OCI-LY3 (cell line): Measurements from ENCODE around the gene MUC6.

Source experiments
- H2AFZ ChIP-seq: fragments of 200-600, 300-600 bp; shearing (Covaris generic); 2 replicates; pipeline ENCODE4 v1.6.0; 2014; ENCODE audit warnings: antibody characterized with exemption, low read depth, low read length
- H3K27ac ChIP-seq: fragments of 200-600, 300-600 bp; sonication (generic); 2 replicates; pipeline ENCODE4 v1.5.1; 2014; ENCODE audit warnings: mild to moderate bottlenecking, low read length, moderate library complexity, mixed read lengths
- H3K27me3 ChIP-seq: fragments of 200-600, 300-600 bp; sonication (generic); 2 replicates; pipeline ENCODE4 v1.6.1; 2014; ENCODE audit warnings: low read depth, low read length, mixed read lengths
- H3K36me3 ChIP-seq: fragments of 200-600, 300-600 bp; sonication (generic); replicated peaks from 2 replicates; pipeline ENCODE3; 2014; ENCODE audit warnings: low read depth, low read length, mixed read lengths
- H3K4me1 ChIP-seq: fragments of 300-600, 200-600 bp; sonication (generic); 2 replicates; pipeline ENCODE4 v1.6.1; 2014; ENCODE audit warnings: low read length, mixed read lengths
- H3K4me2 ChIP-seq: fragments of 200-600, 300-600 bp; sonication (generic); 2 replicates; pipeline ENCODE4 v1.6.1; 2014; ENCODE audit warnings: low read length, mixed read lengths
- H3K4me3 ChIP-seq: fragments of 300-600, 200-600 bp; sonication (generic); 2 replicates; pipeline ENCODE4 v1.5.1; 2014; ENCODE audit warnings: antibody characterized with exemption, mild to moderate bottlenecking, low read length, moderate library complexity
- H3K79me2 ChIP-seq: fragments of 300-600, 200-600 bp; shearing (Covaris generic); 2 replicates; pipeline ENCODE4 v1.6.1; 2014; ENCODE audit warnings: mild to moderate bottlenecking, low read length, mixed read lengths
- H3K9ac ChIP-seq: fragments of 300-600, 200-600 bp; shearing (Covaris generic); 2 replicates; pipeline ENCODE4 v1.6.0; 2014; ENCODE audit warnings: mild to moderate bottlenecking, low read length, moderate library complexity
- H3K9me3 ChIP-seq: fragments of 200-600, 300-600 bp; shearing (Covaris generic); 2 replicates; pipeline ENCODE4 v1.6.1; 2014; ENCODE audit warnings: low read length, mixed read lengths; ENCODE audit not compliant: insufficient read depth
- H4K20me1 ChIP-seq: fragments of 200-600, 300-600 bp; sonication (generic); 2 replicates; pipeline ENCODE4 v1.6.1; 2016; ENCODE audit warnings: low read length, mixed read lengths; ENCODE audit not compliant: insufficient read depth
- EZH2phosphoT487 ChIP-seq: fragments of 200-600 bp; shearing (Covaris generic); IDR thresholded peaks from 2 replicates; pipeline ENCODE4 v1.6.1; 2018; ENCODE audit warnings: antibody characterized with exemption, mixed run types, low read depth
- TF ChIP-seq, protein P1 (sequence below): fragments of 200-600, 300-600 bp; sonication (generic); IDR thresholded peaks from 2 replicates; pipeline ENCODE4 v1.5.1; 2014; ENCODE audit warnings: antibody characterized with exemption, low read length, low read depth

Gene MUC6

DNA sequence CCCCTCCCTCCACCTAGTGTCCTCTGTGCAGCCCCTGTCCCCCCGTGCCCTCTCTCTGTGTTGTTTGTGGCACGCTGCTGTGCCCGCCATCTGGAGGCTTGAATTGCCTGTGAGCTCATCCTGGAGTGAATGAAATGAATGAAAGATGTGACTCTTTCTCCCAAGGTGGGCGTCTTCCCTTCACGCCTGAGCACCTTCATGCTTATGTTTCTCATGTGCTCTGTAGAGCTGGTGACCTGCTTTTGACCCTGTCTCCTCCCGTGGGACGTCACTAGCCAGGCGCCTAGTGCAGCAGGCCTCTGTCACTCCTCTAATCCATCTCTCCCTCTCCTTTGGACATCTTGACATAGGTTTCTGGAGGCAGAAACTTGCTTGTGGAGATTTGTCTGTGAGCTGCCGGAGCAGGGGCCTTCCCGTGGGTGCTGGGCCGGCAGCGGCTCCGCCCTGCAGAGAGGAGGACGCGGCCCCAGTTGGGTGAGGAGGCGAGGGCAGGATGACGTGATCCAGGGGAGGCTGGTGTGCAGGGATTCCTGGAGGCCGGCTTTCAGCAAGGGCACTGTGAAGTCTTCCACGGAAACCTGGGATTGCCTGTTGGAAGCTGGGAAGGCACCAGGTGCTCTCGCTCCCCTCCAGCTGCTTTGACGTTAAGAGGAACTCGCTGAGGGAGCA lies 40.6 kb downstream of the MUC6 start:
- Histone ChIP-seq H4K20me1 (0 out of 2 replicates have a peak, but pooled peaks cover 7% of the 10 kb centered on the region), H3K36me3 (peaks cover 10% of the 10 kb centered on the region), H2AFZ (no peak overlapping the region), H3K27me3 (no peaks in the 10 kb centered on the region), H3K4me2 (no peak overlapping the region), H3K9me3 (no peaks in the 10 kb centered on the region), H3K27ac (no peak overlapping the region), H3K4me3 (no peak overlapping the region), H3K79me2 (no peaks in the 10 kb centered on the region), H3K9ac (no peak overlapping the region), H3K4me1 (peaks cover 15% of the 10 kb centered on the region)
- no peak for TF ChIP-seq EZH2phosphoT487

DNA sequence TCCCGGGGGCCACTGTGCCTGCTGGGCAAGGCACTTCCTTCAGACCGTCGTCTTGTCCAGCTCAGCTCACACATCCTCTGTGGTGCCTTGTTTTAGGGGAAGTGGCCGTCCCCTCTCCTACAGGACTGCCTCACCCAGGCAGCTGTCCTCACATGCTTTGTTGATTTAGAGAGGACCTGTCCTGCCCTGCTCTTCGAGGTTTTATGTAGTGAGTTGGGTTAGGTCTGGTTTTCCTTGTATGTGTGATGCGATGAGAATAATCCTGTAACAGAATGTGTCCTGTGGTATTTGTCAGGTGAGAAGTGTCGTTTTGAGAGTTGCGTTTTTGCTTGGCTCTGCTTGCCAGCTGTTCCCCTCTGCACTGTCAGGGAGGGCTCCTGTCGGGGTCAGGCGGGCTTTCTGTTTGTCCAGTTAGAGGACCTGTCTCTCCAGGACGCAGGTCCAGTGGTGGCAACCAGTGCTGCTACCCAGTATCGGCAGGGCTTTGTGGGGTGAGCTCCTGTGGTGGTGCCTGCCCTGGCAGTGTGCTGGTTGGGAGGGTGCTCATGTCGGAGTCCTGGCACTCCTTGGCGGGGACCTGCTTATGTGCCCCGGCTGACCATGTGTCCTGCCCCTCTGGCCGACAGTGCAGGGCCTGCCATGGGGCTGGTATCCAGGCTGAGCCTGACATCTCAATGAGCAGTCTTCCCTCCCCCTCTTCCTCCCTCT lies 41.3 kb downstream of the MUC6 start:
- Histone ChIP-seq H3K4me3 (no peak overlapping the region), H3K4me2 (0 out of 2 replicates have a peak overlapping the region, but pooled peaks have one; percentile 12), H4K20me1 (0 out of 2 replicates have a peak, but pooled peaks cover 7% of the 10 kb centered on the region), H2AFZ (no peak overlapping the region), H3K9ac (no peak overlapping the region), H3K36me3 (peaks cover 10% of the 10 kb centered on the region), H3K79me2 (no peaks in the 10 kb centered on the region), H3K9me3 (no peaks in the 10 kb centered on the region), H3K27ac (no peak overlapping the region), H3K4me1 (peaks cover 15% of the 10 kb centered on the region), H3K27me3 (no peaks in the 10 kb centered on the region)
- TF ChIP-seq, protein P1, sequence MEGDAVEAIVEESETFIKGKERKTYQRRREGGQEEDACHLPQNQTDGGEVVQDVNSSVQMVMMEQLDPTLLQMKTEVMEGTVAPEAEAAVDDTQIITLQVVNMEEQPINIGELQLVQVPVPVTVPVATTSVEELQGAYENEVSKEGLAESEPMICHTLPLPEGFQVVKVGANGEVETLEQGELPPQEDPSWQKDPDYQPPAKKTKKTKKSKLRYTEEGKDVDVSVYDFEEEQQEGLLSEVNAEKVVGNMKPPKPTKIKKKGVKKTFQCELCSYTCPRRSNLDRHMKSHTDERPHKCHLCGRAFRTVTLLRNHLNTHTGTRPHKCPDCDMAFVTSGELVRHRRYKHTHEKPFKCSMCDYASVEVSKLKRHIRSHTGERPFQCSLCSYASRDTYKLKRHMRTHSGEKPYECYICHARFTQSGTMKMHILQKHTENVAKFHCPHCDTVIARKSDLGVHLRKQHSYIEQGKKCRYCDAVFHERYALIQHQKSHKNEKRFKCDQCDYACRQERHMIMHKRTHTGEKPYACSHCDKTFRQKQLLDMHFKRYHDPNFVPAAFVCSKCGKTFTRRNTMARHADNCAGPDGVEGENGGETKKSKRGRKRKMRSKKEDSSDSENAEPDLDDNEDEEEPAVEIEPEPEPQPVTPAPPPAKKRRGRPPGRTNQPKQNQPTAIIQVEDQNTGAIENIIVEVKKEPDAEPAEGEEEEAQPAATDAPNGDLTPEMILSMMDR = no peak
- TF ChIP-seq EZH2phosphoT487 = no peak

DNA sequence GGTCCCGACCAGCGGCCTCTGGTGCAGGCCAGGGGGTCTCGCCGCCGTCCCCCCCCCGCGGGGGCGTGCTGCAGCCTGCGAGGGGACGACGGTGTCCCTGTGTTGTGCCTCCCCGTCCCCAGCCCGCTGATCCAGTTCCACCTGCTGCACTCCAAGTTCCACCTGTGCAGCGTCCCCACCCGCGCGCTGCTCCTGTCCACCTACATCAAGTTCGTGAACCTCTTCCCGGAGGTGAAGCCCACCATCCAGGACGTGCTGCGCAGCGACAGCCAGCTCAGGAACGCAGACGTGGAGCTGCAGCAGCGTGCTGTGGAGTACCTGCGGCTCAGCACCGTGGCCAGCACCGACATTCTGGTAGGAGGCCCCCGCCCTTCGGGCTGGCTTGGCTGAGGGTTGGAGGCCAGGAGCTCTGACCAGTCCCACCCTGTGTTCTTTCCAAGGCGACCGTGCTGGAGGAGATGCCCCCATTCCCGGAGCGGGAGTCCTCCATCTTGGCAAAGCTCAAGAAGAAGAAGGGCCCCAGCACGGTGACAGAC lies 42.8 kb downstream of the MUC6 start:
- Histone ChIP-seq H3K4me3 (no peak overlapping the region), H3K27ac (no peak overlapping the region), H3K79me2 (no peaks in the 10 kb centered on the region), H3K36me3 (peaks cover 13% of the 10 kb centered on the region), H3K9ac (no peak overlapping the region), H3K27me3 (no peaks in the 10 kb centered on the region), H4K20me1 (0 out of 2 replicates have a peak, but pooled peaks cover 7% of the 10 kb centered on the region), H3K4me1 (peaks cover 15% of the 10 kb centered on the region), H3K4me2 (no peak overlapping the region), H2AFZ (no peak overlapping the region), H3K9me3 (no peaks in the 10 kb centered on the region)
- TF ChIP-seq, protein P1 = no peak
- no peak for TF ChIP-seq EZH2phosphoT487

DNA sequence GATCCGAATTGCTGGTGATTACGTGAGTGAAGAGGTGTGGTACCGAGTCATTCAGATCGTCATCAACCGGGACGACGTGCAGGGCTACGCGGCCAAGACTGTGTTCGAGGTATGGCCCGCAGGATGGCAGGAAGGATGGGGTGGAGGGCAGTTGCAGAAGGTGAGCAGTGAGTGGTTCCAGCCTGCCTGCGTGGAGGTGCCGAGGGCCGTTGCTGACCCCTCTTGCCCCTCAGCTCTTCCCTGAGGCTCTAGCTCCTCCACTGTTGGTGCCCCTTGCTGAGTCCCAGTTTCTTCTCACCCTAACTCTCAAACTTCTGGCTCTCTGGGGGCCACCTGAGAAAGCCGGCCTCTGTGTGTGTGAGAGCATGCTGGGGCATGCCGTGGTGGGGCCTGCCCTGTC lies 43.9 kb downstream of the MUC6 start:
- H4K20me1 ChIP-seq = 0 out of 2 replicates have a peak, but pooled peaks cover 7% of the 10 kb centered on the region
- no peaks in the 10 kb centered on the region for H3K9me3 ChIP-seq
- H2AFZ ChIP-seq = no peak overlapping the region
- H3K4me1 ChIP-seq = peaks cover 15% of the 10 kb centered on the region
- no peaks in the 10 kb centered on the region for H3K79me2 ChIP-seq
- TF ChIP-seq, protein P1 = no peak
- TF ChIP-seq EZH2phosphoT487 = no peak
- H3K27ac ChIP-seq = no peak overlapping the region
- no peaks in the 10 kb centered on the region for H3K27me3 ChIP-seq
- peaks cover 13% of the 10 kb centered on the region for H3K36me3 ChIP-seq
- no peak overlapping the region for H3K9ac ChIP-seq
- H3K4me3 ChIP-seq = no peak overlapping the region
- H3K4me2 ChIP-seq = no peak overlapping the region
